HCT116 (cell line): ENCODE data around the gene STARD6. TPM values are rescaled to one million over a fixed set of nuclear protein-coding genes. Genes with fewer than 3 reads are reported as not detected.

ENCODE experiments used
- ATAC-seq: fragments of 200-7000 bp; cut with Tn5 transposase; 2 replicates; pipeline ENCODE4 v1.9.1; 2020; ENCODE audit warnings: mild to moderate bottlenecking, moderate library complexity
- BruUV-seq: library from RNA; stranded (reverse); fragments of 400-500 nt; replicated peaks from 2 replicates; lab custom pipeline; 2021; lab: Mats Ljungman, UMichigan
- CTCF ChIA-PET: fragments of 300-600 bp; sonication (Branson Sonifier 250); formaldehyde crosslinking; loops from one replicate; lab custom pipeline; 2021; ENCODE audit warnings: antibody characterized with exemption; lab: Charles Lee
- POLR2A ChIA-PET: fragments of 300-600, 350-600 bp; sonication (Branson Sonifier 250); formaldehyde crosslinking; loops from one replicate; lab custom pipeline; 2021; ENCODE audit warnings: antibody characterized with exemption; lab: Charles Lee
- RAD21 ChIA-PET, 2 experiments: fragments of 300-600 bp; sonication (Branson Sonifier 250); formaldehyde crosslinking; loops; one replicate each; lab custom pipeline; 2023; ENCODE audit warnings: low total read pairs in 2 of 2; ENCODE audit not compliant: uncharacterized antibody in 2 of 2, unreplicated experiment in 2 of 2, low non-redundant PET in 1 of 2; lab: Charles Lee
- DNase-seq: peaks from one replicate; pipeline ENCODE4 v3.0.0-alpha.2; 2010; ENCODE audit warnings: low read depth, low spot score
- H2AFZ ChIP-seq: fragments of 200-600 bp; shearing (Covaris generic), sonication (generic); 2 replicates; pipeline ENCODE4 v1.6.1; 2017; ENCODE audit warnings: low read depth, mixed run types, mixed read lengths, antibody characterized with exemption, low read length; ENCODE audit not compliant: poor library complexity, severe bottlenecking
- H3K27ac ChIP-seq: 2 replicates; pipeline ENCODE4 v1.5.1; 2012; ENCODE audit warnings: low read depth, low read length
- H3K27me3 ChIP-seq: fragments of 200-600 bp; sonication (generic); 2 replicates; pipeline ENCODE4 v1.6.1; 2016; ENCODE audit warnings: mixed run types, low read length, mixed read lengths; ENCODE audit not compliant: insufficient read depth
- H3K36me3 ChIP-seq, 2 experiments: fragments of 200-500 bp in 1 of 2; fragments of 200-600 bp in 1 of 2; sonication (Bioruptor generic) in 1 of 2; sonication (generic) in 1 of 2; 2 replicates each; pipeline versions ENCODE4 v1.5.1 to v1.6.1; 2014 to 2016; ENCODE audit warnings: low read length in 2 of 2, inconsistent platforms in 1 of 2, mixed read lengths in 1 of 2, mixed run types in 1 of 2; ENCODE audit not compliant: insufficient read depth in 2 of 2, control insufficient read depth in 1 of 2
- H3K4me1 ChIP-seq, 2 experiments: fragments of 200-600 bp in 1 of 2; sonication (generic) in 1 of 2; 2 replicates each; pipeline versions ENCODE4 v1.5.1 to v1.6.1; 2012 to 2017; ENCODE audit warnings: low read length in 2 of 2, inconsistent platforms in 1 of 2, mild to moderate bottlenecking in 1 of 2, mixed read lengths in 1 of 2, mixed run types in 1 of 2, moderate library complexity in 1 of 2; ENCODE audit not compliant: insufficient read depth in 2 of 2, control insufficient read depth in 1 of 2
- H3K4me2 ChIP-seq: fragments of 200-600 bp; sonication (generic); 2 replicates; pipeline ENCODE4 v1.6.1; 2017; ENCODE audit warnings: mixed run types, low read length, mixed read lengths
- H3K4me3 ChIP-seq, 2 experiments: fragments of 200-600 bp in 1 of 2; sonication (generic) in 1 of 2; replicated peaks in 1 of 2; 2 replicates each; pipeline ENCODE4 v1.5.1; 2011 to 2016; ENCODE audit warnings: low read length in 2 of 2, control low read depth in 1 of 2, low read depth in 1 of 2, mild to moderate bottlenecking in 1 of 2, mixed read lengths in 1 of 2, mixed run types in 1 of 2
- H3K79me2 ChIP-seq: fragments of 200-600 bp; sonication (generic); 2 replicates; pipeline ENCODE4 v1.6.1; 2017; ENCODE audit warnings: mild to moderate bottlenecking, mixed run types, low read length, moderate library complexity, mixed read lengths; ENCODE audit not compliant: insufficient read depth
- H3K9ac ChIP-seq: fragments of 200-600 bp; sonication (generic); 2 replicates; pipeline ENCODE4 v1.6.1; 2016; ENCODE audit warnings: low read length, mixed read lengths
- H3K9me2 ChIP-seq: fragments of 200-600 bp; sonication (generic), shearing (Covaris generic); 2 replicates; pipeline ENCODE4 v1.6.1; 2017; ENCODE audit warnings: mixed run types, mild to moderate bottlenecking, moderate library complexity; ENCODE audit not compliant: insufficient read depth
- H3K9me3 ChIP-seq, 2 experiments: fragments of 200-500 bp in 1 of 2; fragments of 200-600 bp in 1 of 2; sonication (Bioruptor generic) in 1 of 2; sonication (generic) in 1 of 2; 2 replicates each; pipeline ENCODE4 v1.6.1; 2014 to 2017; ENCODE audit warnings: low read length in 2 of 2, mixed read lengths in 2 of 2, inconsistent platforms in 1 of 2, low read depth in 1 of 2, mild to moderate bottlenecking in 1 of 2, mixed run types in 1 of 2, moderate library complexity in 1 of 2; ENCODE audit not compliant: control insufficient read depth in 1 of 2, insufficient read depth in 1 of 2
- H4K20me1 ChIP-seq: fragments of 200-600 bp; sonication (generic), shearing (Covaris generic); 2 replicates; pipeline ENCODE4 v1.6.1; 2017; ENCODE audit warnings: mixed run types, mild to moderate bottlenecking, moderate library complexity; ENCODE audit not compliant: insufficient read depth
- ATF3 ChIP-seq: IDR thresholded peaks from 2 replicates; pipeline ENCODE4 v1.6.1; 2012
- CEBPB ChIP-seq: IDR thresholded peaks from 2 replicates; pipeline ENCODE4 v1.6.1; 2012; ENCODE audit warnings: low read depth
- CTCF ChIP-seq, 3 experiments: fragments of 200-600 bp in 1 of 3; sonication (generic) in 1 of 3; IDR thresholded peaks in 2 of 3; conservative IDR thresholded peaks in 1 of 3; 2 replicates each; pipeline ENCODE4 v1.5.1; 2012 to 2017; ENCODE audit warnings: low read depth in 2 of 3, low read length in 2 of 3, antibody characterized with exemption in 1 of 3, borderline replicate concordance in 1 of 3, control low read depth in 1 of 3, mild to moderate bottlenecking in 1 of 3, mixed read lengths in 1 of 3, mixed run types in 1 of 3, moderate library complexity in 1 of 3; ENCODE audit not compliant: insufficient read depth in 1 of 3
- ELF1 ChIP-seq: IDR thresholded peaks from 2 replicates; pipeline ENCODE4 v1.6.1; 2012; ENCODE audit warnings: low read depth, borderline replicate concordance
- EZH2 ChIP-seq: fragments of 200-600 bp; sonication (generic); IDR thresholded peaks from 2 replicates; pipeline ENCODE4 v1.6.1; 2017; ENCODE audit warnings: antibody characterized with exemption, mixed run types
- EZH2phosphoT487 ChIP-seq: fragments of 200-600 bp; IDR thresholded peaks from 2 replicates; pipeline ENCODE4 v1.6.1; 2018; ENCODE audit warnings: antibody characterized with exemption, borderline replicate concordance
- FOSL1 ChIP-seq: IDR thresholded peaks from 2 replicates; pipeline ENCODE4 v1.6.1; 2012; ENCODE audit warnings: low read depth
- POLR2A ChIP-seq: IDR thresholded peaks from 2 replicates; pipeline ENCODE4 v1.7.0; 2011; ENCODE audit warnings: borderline replicate concordance; ENCODE audit not compliant: insufficient read depth, insufficient read length; ENCODE audit errors: extremely low read depth
- POLR2AphosphoS5 ChIP-seq: IDR thresholded peaks from 2 replicates; pipeline ENCODE4 v1.6.1; 2011; ENCODE audit warnings: mild to moderate bottlenecking, low read depth, low read length, moderate library complexity
- REST ChIP-seq: IDR thresholded peaks from 2 replicates; pipeline ENCODE4 v1.6.1; 2012; ENCODE audit warnings: low read depth
- SIN3A ChIP-seq: IDR thresholded peaks from 2 replicates; pipeline ENCODE4 v1.6.1; 2012; ENCODE audit warnings: low read depth
- SP1 ChIP-seq: IDR thresholded peaks from 2 replicates; pipeline ENCODE4 v1.6.1; 2012; ENCODE audit warnings: low read depth
- SRF ChIP-seq: IDR thresholded peaks from 2 replicates; pipeline ENCODE4 v1.6.1; 2012; ENCODE audit warnings: low read depth
- TCF7L2 ChIP-seq: IDR thresholded peaks from 2 replicates; pipeline ENCODE4 v1.7.0; 2011; ENCODE audit warnings: borderline replicate concordance, inconsistent platforms; ENCODE audit not compliant: insufficient read depth, insufficient read length; ENCODE audit errors: extremely low read depth
- YY1 ChIP-seq: IDR thresholded peaks from 2 replicates; pipeline ENCODE4 v1.6.1; 2011; ENCODE audit warnings: low read length, low read depth, moderate library complexity, mild to moderate bottlenecking; ENCODE audit not compliant: insufficient replicate concordance; ENCODE audit errors: extremely low read depth
- ZBTB33 ChIP-seq: IDR thresholded peaks from 2 replicates; pipeline ENCODE4 v1.6.1; 2011; ENCODE audit warnings: mild to moderate bottlenecking, low read length, moderate library complexity; ENCODE audit not compliant: insufficient replicate concordance; ENCODE audit errors: extremely low read depth
- ZFX ChIP-seq: fragments of 450-650 bp; IDR thresholded peaks from 2 replicates; pipeline ENCODE4 v1.6.1; 2017
- intact Hi-C: fragments of 100-400 bp; cut with micrococcal nuclease; formaldehyde crosslinking; loops from 2 replicates; pipeline ENCODE4 v1.10.0; 2022
- total RNA-seq: library from RNA; stranded (reverse); gene quantifications from one replicate; pipeline ENCODE4 v1.2.1, GENCODE V29; 2021; ENCODE audit not compliant: unreplicated experiment

STARD6 gene
- total RNA-seq, 1 experiment from 2014 or later, result not detected

- CTCF ChIA-PET, result interaction anchor here (1.0 to 1.6 kb wide), 4 partner anchors 28 to 87 kb away, joined by 3 to 9 read pairs (median 3); no protein-coding TSS in a partner anchor
- Histone ChIP-seq H3K27me3 (no peaks in the 10 kb centered on the region), H3K27ac (0 out of 2 replicates have a peak overlapping the region, but pooled peaks have one; percentile 70), H3K9ac (peak overlapping the region; percentile 78), H3K36me3 (peaks cover 0 to 10% of the 10 kb centered on the region in 2 experiments; a peak in 1 of 4 replicates), H3K4me2 (peak overlapping the region; percentile 78), H3K4me1 (peaks cover 0 to 14% of the 10 kb centered on the region in 2 experiments; a peak in 2 of 4 replicates), H3K9me3 (peaks cover 0 to 3% of the 10 kb centered on the region in 2 experiments; a peak in 1 of 4 replicates), H4K20me1 (no peaks in the 10 kb centered on the region), H3K79me2 (0 out of 2 replicates have a peak, but pooled peaks cover 2% of the 10 kb centered on the region), H3K9me2 (no peaks in the 10 kb centered on the region), H3K4me3 (peak overlapping the region; percentile 66 to 93), H2AFZ (peak overlapping the region; percentile 20)
- DNase-seq (no peak), ATAC-seq (no peak; the same call in 1 of the 2 replicates)
- intact Hi-C loops, result no loop called here
- RAD21 ChIA-PET, result no interaction called here
- TF ChIP-seq CTCF (IDR thresholded peaks at IDR 0.05 in 2 of 3, conservative IDR thresholded peaks at IDR 0.05 in 1 of 3; ENCODE audit: borderline replicate concordance in 1 of 3, insufficient read depth in 1 of 3, low read depth in 2 of 3, low read length in 2 of 3) (no peak), FOSL1 (no peak), EZH2 (no peak), CEBPB (no peak), ATF3 (no peak), YY1 (no peak), ZBTB33 (no peak), ELF1 (no peak), POLR2A (no peak), POLR2AphosphoS5 (no peak), TCF7L2 (no peak), SP1 (no peak), ZFX (no peak), EZH2phosphoT487 (no peak), SIN3A (no peak), REST (no peak), SRF (no peak)
- TSS peak; percentile 88 for BruUV-seq
- POLR2A ChIA-PET, result interaction anchor here (1.1 to 1.4 kb wide), 2 partner anchors 18 to 87 kb away, joined by 3 to 4 read pairs; no protein-coding TSS in a partner anchor
Observed at GRCh38 chr18:54357082-54357659, 487 bp downstream of the STARD6 start.
